ENCODE results near the gene PRSS56. TPM values are rescaled to one million over a fixed set of nuclear protein-coding genes. Genes with fewer than 3 reads are reported as not detected.

Gene PRSS56
- total RNA-seq, 1 donor from 2014 or later: not detected

DNA sequence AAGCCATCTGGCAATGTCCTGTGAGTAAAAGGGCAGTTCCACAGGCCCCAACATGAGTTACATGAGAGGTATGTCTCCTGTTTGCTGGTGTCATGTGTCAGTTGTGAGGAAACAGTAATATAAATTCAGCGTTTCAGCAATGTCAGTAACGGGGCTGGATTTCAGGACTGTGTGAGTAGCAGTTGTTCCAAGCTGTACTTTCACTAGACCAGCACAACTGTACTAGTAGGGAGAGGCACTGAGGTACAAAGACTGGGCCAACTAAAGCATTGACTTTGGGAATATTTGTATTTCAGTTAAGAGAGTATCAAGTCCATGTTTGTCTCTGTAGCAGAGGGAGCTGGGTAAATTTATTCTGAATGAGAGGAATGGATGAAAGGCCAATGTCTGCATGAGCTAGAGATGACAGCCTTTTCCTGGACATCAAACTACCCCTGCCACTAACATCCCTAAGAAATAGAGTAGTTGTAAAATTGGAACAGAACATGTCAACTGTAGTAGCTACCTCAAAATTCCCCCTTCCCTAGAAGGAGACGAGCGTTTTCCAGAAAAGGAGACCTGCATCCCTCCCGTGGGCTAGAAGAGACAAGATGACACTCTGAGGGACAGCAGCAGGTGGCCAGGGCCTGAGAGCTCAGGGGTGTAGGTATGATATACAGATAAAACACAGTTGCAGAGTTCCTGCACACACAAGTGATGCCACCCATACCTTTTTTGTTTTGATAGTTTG, 54.7 kb downstream of the PRSS56 start:
- H3K36me3 Mint-ChIP-seq (ENCODE audit: low read depth, unreplicated experiment): peaks cover 19% of the 10 kb centered on the region
- no peaks in the 10 kb centered on the region for H3K27me3 Mint-ChIP-seq (ENCODE audit: low read depth, unreplicated experiment)
- peak overlapping the region; percentile 74 for H3K27ac Mint-ChIP-seq (ENCODE audit: unreplicated experiment)
- Histone ChIP-seq H2AFZ (ENCODE audit: low read depth, low read length) (no peak overlapping the region), H3K27me3 (ENCODE audit: insufficient read depth, low read length) (no peaks in the 10 kb centered on the region), H3K36me3 (ENCODE audit: insufficient read depth, low read length) (peaks cover 12% of the 10 kb centered on the region), H3K9ac (ENCODE audit: low read length) (no peak overlapping the region), H3K79me2 (ENCODE audit: insufficient read depth, low read length) (no peaks in the 10 kb centered on the region), H3K4me1 (ENCODE audit: insufficient read depth, low read length) (peaks cover 14% of the 10 kb centered on the region), H3K4me3 (ENCODE audit: insufficient read depth, low read depth, low read length) (no peak overlapping the region), H4K20me1 (ENCODE audit: insufficient read depth, low read length) (peaks cover 9% of the 10 kb centered on the region), H3K4me2 (ENCODE audit: low read length) (no peak overlapping the region), H3K9me3 (ENCODE audit: insufficient read depth, low read depth, low read length) (no peaks in the 10 kb centered on the region), H3K27ac (ENCODE audit: low read depth, low read length) (no peak overlapping the region)
- TF ChIP-seq EZH2 (IDR thresholded peaks at IDR 0.05; ENCODE audit: insufficient read depth, low read length): no peak
- TF ChIP-seq, protein P1, sequence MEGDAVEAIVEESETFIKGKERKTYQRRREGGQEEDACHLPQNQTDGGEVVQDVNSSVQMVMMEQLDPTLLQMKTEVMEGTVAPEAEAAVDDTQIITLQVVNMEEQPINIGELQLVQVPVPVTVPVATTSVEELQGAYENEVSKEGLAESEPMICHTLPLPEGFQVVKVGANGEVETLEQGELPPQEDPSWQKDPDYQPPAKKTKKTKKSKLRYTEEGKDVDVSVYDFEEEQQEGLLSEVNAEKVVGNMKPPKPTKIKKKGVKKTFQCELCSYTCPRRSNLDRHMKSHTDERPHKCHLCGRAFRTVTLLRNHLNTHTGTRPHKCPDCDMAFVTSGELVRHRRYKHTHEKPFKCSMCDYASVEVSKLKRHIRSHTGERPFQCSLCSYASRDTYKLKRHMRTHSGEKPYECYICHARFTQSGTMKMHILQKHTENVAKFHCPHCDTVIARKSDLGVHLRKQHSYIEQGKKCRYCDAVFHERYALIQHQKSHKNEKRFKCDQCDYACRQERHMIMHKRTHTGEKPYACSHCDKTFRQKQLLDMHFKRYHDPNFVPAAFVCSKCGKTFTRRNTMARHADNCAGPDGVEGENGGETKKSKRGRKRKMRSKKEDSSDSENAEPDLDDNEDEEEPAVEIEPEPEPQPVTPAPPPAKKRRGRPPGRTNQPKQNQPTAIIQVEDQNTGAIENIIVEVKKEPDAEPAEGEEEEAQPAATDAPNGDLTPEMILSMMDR (IDR thresholded peaks at IDR 0.05; ENCODE audit: insufficient read depth, low read depth, low read length): no peak
- FAIRE-seq: no peak
- H3K9me3 Mint-ChIP-seq (ENCODE audit: unreplicated experiment): no peaks in the 10 kb centered on the region
- H3K4me1 Mint-ChIP-seq (ENCODE audit: low read depth, unreplicated experiment): peaks cover 29% of the 10 kb centered on the region
- H3K4me3 Mint-ChIP-seq (ENCODE audit: unreplicated experiment): no peak overlapping the region
- DNase-seq (ENCODE audit: low read depth): no peak

Other genes starting within 250 kb of the PRSS56 start
- gene ALPP, start 141.6 kb upstream of the PRSS56 start, total RNA-seq: 0.32 TPM in 1 of 2 replicates, not detected in the other
- gene ALPG, start 113.5 kb upstream of the PRSS56 start, total RNA-seq: 0.19 and 0.27 TPM in 2 replicates
- not detected in 2 replicates for gene ALPI, start 64.2 kb upstream of the PRSS56 start, total RNA-seq
- gene ECEL1, start 32.6 kb upstream of the PRSS56 start, total RNA-seq: 0.14 TPM in 1 of 2 replicates, not detected in the other
- not detected in 2 replicates for gene CHRND, start 5.8 kb downstream of the PRSS56 start, total RNA-seq
- gene CHRNG, start 19.3 kb downstream of the PRSS56 start, total RNA-seq: not detected in 2 replicates
- gene TIGD1, start 30.2 kb downstream of the PRSS56 start, total RNA-seq: 6.5 and 6.7 TPM in 2 replicates
- 112 and 113 TPM in 2 replicates for gene EIF4E2, start 30.3 kb downstream of the PRSS56 start, total RNA-seq
- 15.7 and 18.8 TPM in 2 replicates for gene EFHD1, start 113.2 kb downstream of the PRSS56 start, total RNA-seq
- 40.9 and 47.1 TPM in 2 replicates for gene GIGYF2, start 176.9 kb downstream of the PRSS56 start, total RNA-seq